Measurements from ENCODE around the gene DOCK11. TPM values are rescaled to one million over a fixed set of nuclear protein-coding genes. Genes with fewer than 3 reads are reported as not detected.

DOCK11 gene
- polyA plus RNA-seq, 1 of the 3 experiments (the other 2 are of a cell fraction): 34.8 TPM

DNA sequence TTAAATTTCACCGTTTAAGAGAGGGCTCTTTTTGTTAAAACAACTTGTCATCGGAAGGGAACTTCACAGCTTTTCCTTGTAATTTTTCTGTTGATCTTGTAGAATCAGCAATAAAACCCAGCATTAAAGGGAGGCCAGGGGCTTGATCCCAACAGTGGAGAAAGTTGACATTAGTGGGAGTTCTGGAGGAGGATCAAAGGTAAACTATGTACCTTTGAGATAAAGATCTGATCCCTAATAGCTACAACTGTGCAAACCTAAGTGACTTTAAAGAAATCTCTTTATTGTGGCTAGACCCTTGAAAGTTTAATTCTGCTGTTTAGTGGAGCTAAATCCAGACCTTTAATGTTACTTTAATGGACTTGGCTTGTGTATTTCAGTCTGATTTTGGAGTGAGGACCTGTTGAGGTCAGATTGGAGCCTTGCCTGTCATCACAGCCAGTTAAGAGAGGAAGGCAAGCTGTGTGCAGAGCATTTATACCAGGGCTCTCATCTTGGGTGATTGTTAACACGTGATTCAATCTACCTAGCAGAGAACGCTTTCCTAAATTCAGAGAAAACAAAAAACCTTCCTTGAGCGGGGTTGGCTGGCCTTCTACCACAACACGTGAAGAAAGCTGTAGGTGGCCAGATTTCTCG lies 1.7 kb downstream of the DOCK11 start:
- DNase-seq: no peak
- 0 out of 2 replicates have a peak overlapping the region, but pooled peaks have one; percentile 73 for H2AFZ ChIP-seq (ENCODE audit: low read depth)
- peaks cover 27% of the 10 kb centered on the region for H3K79me2 ChIP-seq (ENCODE audit: insufficient read depth)
- peak overlapping the region; percentile 59 to 76 for H3K4me3 ChIP-seq (ENCODE audit: low read depth in 2 of 2, low read length in 1 of 2)
- H3K27ac ChIP-seq (ENCODE audit: low read depth in 2 of 2, low read length in 1 of 2): peak overlapping the region in 1 of 2 experiments; percentile 50; a peak in 1 of 4 replicates
- WGBS (ENCODE audit: low lambda C conversion rate): 46% methylated on average over 7 of the region's 7 CpGs
- H3K9me3 ChIP-seq: no peaks in the 10 kb centered on the region
- H3K9ac ChIP-seq: peak overlapping the region; percentile 64
- peak overlapping the region; percentile 79 for H3K4me2 ChIP-seq
- no peaks in the 10 kb centered on the region for H3K9me2 ChIP-seq
- H3K36me3 ChIP-seq (replicated peaks in 1 of 2; ENCODE audit: control insufficient read depth in 1 of 2, insufficient read depth in 2 of 2, low read length in 1 of 2): no peaks in the 10 kb centered on the region
- H4K20me1 ChIP-seq (ENCODE audit: insufficient read depth): no peaks in the 10 kb centered on the region; the same call in 1 of the 2 replicates
- POLR2A ChIA-PET: no interaction called here
- CTCF ChIA-PET: interaction anchor here (0.6 to 4.3 kb wide), 2 partner anchors 104 to 157 kb away, joined by 3 to 13 read pairs; no protein-coding TSS in a partner anchor
- H3K27me3 ChIP-seq (ENCODE audit: insufficient read depth): peaks cover 6% of the 10 kb centered on the region; the same call in 1 of the 2 replicates
- TF ChIP-seq IRF3 (IDR thresholded peaks at IDR 0.05; ENCODE audit: low read depth, low read length) (no peak), YY1 (IDR thresholded peaks at IDR 0.05; ENCODE audit: low read depth) (no peak), RFX5 (IDR thresholded peaks at IDR 0.05; ENCODE audit: low read length) (no peak), RCOR1 (IDR thresholded peaks at IDR 0.05; ENCODE audit: low read length) (no peak), SIN3A (IDR thresholded peaks at IDR 0.05; ENCODE audit: borderline replicate concordance, low read depth, low read length) (no peak), FOXM1 (IDR thresholded peaks at IDR 0.05; ENCODE audit: low read depth) (no peak), RXRA (IDR thresholded peaks at IDR 0.05; ENCODE audit: borderline replicate concordance, low read depth) (no peak)
- peaks cover 4% of the 10 kb centered on the region for H3F3A ChIP-seq (replicated peaks; ENCODE audit: insufficient read depth)
- peaks cover 0 to 4% of the 10 kb centered on the region in 2 experiments; a peak in 1 of 4 replicates for H3K4me1 ChIP-seq (ENCODE audit: control insufficient read depth in 1 of 2, insufficient read depth in 2 of 2, low read depth in 1 of 2, low read length in 1 of 2)

GRCh38 chrX:118498351-118498750 lies 2.7 kb downstream of the DOCK11 start:
- Histone ChIP-seq H2AFZ (ENCODE audit: low read depth) (no peak overlapping the region), H3K9ac (no peak overlapping the region), H3K4me3 (ENCODE audit: low read depth in 2 of 2, low read length in 1 of 2) (peak overlapping the region in 1 of 2 experiments; percentile 59; a peak in 1 of 4 replicates), H3K27ac (ENCODE audit: low read depth in 2 of 2, low read length in 1 of 2) (no peak overlapping the region; a peak in 1 of 4 replicates), H4K20me1 (ENCODE audit: insufficient read depth) (no peaks in the 10 kb centered on the region; the same call in 1 of the 2 replicates), H3K4me1 (ENCODE audit: control insufficient read depth in 1 of 2, insufficient read depth in 2 of 2, low read depth in 1 of 2, low read length in 1 of 2) (peaks cover 0 to 4% of the 10 kb centered on the region in 2 experiments; a peak in 1 of 4 replicates), H3K79me2 (ENCODE audit: insufficient read depth) (peaks cover 33% of the 10 kb centered on the region), H3K4me2 (no peak overlapping the region), H3K9me2 (no peaks in the 10 kb centered on the region), H3K9me3 (no peaks in the 10 kb centered on the region), H3F3A (replicated peaks; ENCODE audit: insufficient read depth) (peaks cover 4% of the 10 kb centered on the region), H3K36me3 (replicated peaks in 1 of 2; ENCODE audit: control insufficient read depth in 1 of 2, insufficient read depth in 2 of 2, low read length in 1 of 2) (no peaks in the 10 kb centered on the region), H3K27me3 (ENCODE audit: insufficient read depth) (peaks cover 6% of the 10 kb centered on the region; the same call in 1 of the 2 replicates)
- TF ChIP-seq CHD2 (IDR thresholded peaks at IDR 0.05; ENCODE audit: low read length, partially characterized antibody) (no peak), IRF3 (IDR thresholded peaks at IDR 0.05; ENCODE audit: low read depth, low read length) (no peak)
- TF ChIP-seq, protein P1, sequence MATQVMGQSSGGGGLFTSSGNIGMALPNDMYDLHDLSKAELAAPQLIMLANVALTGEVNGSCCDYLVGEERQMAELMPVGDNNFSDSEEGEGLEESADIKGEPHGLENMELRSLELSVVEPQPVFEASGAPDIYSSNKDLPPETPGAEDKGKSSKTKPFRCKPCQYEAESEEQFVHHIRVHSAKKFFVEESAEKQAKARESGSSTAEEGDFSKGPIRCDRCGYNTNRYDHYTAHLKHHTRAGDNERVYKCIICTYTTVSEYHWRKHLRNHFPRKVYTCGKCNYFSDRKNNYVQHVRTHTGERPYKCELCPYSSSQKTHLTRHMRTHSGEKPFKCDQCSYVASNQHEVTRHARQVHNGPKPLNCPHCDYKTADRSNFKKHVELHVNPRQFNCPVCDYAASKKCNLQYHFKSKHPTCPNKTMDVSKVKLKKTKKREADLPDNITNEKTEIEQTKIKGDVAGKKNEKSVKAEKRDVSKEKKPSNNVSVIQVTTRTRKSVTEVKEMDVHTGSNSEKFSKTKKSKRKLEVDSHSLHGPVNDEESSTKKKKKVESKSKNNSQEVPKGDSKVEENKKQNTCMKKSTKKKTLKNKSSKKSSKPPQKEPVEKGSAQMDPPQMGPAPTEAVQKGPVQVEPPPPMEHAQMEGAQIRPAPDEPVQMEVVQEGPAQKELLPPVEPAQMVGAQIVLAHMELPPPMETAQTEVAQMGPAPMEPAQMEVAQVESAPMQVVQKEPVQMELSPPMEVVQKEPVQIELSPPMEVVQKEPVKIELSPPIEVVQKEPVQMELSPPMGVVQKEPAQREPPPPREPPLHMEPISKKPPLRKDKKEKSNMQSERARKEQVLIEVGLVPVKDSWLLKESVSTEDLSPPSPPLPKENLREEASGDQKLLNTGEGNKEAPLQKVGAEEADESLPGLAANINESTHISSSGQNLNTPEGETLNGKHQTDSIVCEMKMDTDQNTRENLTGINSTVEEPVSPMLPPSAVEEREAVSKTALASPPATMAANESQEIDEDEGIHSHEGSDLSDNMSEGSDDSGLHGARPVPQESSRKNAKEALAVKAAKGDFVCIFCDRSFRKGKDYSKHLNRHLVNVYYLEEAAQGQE (IDR thresholded peaks at IDR 0.05; ENCODE audit: low read depth, low read length): no peak
- WGBS (ENCODE audit: low lambda C conversion rate): 44% methylated on average over 3 of the region's 3 CpGs
- POLR2A ChIA-PET: no interaction called here
- no peak for DNase-seq
- CTCF ChIA-PET: no interaction called here
